Stimulated activated CD8-positive, alpha-beta memory T cell treated with anti-CD3 and anti-CD28 coated beads, Interleukin-4, amount 100 ng/mL, for 4 hours (primary cell): Measurements from ENCODE around the gene GABPA.
A peak's percentile ranks its signal among the peaks of the same experiment; 100 is the strongest.
"Not testable (repeated sequence)": the region's sequence is repeated elsewhere in the genome, so short reads cannot be mapped to it uniquely, and the experiment has no call there.

Experiments used
- DNase-seq, 2 donors: peaks; one replicate each; pipeline ENCODE4 v3.0.0-alpha.2; 2020; ENCODE audit warnings: low read depth in 2 of 2, low spot score in 1 of 2

GABPA gene

DNA sequence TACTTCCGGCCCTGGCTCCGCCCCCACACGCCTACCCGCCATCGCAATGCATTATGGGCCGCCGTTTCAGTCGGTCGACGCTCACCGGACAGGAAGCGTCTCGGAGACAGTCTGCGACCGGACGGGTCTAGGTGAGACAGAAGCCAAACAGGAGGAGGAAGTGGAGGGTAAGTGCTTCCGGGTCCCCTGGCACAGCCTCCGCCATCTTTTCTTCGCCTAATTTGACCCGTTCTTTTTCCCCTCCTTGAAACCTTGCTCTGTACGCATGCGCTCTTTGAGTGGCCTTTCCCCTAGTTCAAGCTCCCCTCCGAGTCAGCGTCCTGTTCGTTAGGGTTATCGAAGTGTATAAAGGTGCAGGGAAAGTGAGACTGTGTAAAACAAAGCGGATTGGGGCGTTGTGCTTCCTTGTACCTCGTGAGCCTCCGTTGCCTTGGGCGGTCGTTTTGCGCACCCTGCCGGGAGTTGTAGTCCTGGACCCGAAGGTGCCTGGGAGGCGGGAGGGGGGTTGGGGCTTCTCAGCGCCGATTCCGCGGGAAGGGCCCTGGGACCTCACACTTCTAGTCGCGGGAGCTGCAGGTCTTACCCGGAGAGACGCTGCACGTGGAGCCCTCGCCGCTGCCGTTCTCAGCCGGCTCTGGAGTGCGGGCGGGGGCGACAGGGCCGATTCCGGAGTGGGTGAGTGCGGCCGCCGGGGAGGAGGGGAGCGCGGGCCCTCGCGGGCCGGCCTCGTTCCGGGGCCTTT lies at the start of gene GABPA, which contains the start of gene ATP5PF:
TSS of gene GABPA (plus strand) at position 69 of the 742 bp plus-strand sequence. CDS start 6,627 bp downstream, outside the sequence.
TSS of gene ATP5PF (minus strand) at position 1 of the 742 bp plus-strand sequence. CDS start 5,110 bp downstream, outside the sequence.
- DNase-seq, result peak; percentile 94 to 96

DNA sequence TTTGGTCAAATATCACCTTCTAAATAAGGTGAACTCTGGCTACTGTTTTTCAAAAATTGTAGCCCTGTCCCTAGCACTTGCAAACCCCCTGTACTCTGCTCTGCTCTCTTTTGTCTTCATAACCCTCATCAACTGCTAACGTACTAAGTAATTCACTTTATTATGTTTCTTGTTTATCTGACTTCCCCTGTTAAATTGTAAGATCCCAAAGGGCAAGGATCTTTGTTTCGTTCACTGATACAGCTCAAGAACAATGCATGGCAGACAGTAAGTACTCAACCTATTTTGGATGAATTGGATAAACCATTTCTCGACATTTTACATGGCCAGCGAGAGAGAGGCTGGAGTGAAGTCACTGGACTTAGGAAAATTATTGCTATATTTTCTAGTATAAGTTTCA lies 47.0 kb upstream of the GABPA start:
- no peak for DNase-seq

GRCh38 chr21:25688275-25689155 lies 46.3 kb upstream of the GABPA start:
- DNase-seq, result no peak

DNA sequence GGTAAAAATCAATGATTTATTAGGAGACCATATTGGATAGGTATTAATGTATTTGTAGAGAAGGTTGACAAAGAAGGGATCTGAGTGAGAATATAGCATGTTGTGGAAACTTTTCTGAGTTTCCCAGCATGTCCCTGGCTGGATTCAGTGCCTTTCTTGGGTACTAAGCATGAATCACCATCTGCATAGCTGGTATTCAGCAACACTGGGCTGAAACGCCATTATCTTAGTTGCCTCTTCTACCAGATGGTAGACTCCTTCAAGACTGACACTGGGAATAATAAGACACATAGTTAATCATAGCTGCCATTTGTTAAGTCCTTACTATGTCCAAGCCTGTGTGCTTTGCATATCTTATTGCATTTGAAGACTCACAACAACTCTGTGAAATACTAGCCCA lies 45.5 kb upstream of the GABPA start:
- DNase-seq, result no peak

DNA sequence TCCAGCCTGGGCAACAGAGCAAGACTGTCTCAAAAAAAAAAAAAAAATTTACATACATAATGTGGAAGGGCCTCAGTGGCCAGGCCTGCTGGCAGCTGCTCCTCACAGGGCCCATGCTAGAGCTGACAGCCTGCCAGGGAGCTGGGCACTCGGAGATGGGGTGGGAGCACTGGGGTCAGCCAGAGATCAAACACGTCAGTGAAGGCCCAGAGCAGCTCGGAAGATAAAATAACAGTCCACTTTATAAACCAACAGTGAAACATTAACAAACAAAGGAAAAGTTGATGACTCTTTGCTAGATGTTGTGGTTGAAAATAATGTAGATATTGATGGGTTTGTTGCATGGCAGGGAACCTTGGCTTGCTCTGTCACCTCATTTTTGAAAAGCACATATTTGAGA lies 42.8 kb upstream of the GABPA start:
- no peak for DNase-seq

GRCh38 chr21:25695461-25695860 lies 39.3 kb upstream of the GABPA start:
- DNase-seq, result not testable (repeated sequence)

- DNase-seq, result no peak
Measured at GRCh38 chr21:25700741-25701140, 34.0 kb upstream of the GABPA start.

- no peak for DNase-seq
Measured at GRCh38 chr21:25701529-25701928, 33.2 kb upstream of the GABPA start.

DNA sequence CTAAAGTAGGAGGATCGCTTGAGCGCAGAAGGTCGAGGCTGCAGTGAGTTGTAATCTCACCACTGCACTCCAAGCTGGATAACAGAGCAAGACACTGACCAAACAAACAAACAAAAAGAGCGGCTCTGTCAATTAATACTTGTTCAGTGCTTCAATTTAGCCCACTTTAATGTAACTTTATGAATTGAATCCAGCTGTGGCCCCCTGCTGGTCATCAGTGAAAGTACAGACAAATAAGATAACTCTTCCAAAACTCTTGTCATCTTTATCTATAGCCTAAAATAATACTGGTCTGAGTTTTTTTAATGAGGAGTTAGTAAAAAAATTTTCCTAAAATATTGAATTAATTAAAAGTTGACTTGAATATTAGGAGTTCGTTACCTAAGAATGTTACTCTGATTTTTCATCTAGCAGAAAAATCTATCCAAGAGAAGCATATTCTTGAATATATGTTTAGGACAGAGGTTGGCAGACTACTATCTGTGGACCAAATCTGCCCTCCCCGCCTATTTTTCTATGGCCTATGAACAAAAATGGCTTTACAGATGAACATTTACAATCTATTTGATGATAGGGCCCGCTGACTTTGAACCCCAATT lies 26.2 kb upstream of the GABPA start:
- peak; percentile 13 for DNase-seq

DNA sequence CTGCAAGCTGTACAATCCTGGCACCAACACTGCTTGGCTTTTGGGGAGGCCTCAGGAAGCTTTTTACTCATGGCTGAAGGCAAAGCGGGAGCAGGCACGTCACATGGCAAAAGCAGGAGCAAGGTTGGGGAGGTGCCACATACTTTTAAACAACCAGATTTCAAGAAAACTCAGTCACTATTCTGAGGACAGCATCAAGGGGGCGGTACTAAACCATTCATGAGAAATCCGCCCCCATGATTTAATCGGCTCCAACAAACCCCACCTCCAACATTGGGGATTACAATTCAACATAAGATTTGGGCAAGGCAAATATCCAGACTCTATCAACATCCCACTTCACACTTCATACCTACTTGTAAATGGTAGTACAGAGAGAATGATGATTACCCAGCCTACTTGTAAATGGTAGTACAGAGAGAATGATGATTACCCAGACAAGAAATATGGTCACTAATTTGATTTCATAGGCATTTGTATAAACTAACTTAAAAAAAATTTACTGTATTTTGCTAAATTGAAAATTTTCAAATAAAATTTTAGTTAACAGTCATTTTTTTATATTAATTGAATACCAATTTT lies 25.0 kb upstream of the GABPA start:
- no peak for DNase-seq

DNA sequence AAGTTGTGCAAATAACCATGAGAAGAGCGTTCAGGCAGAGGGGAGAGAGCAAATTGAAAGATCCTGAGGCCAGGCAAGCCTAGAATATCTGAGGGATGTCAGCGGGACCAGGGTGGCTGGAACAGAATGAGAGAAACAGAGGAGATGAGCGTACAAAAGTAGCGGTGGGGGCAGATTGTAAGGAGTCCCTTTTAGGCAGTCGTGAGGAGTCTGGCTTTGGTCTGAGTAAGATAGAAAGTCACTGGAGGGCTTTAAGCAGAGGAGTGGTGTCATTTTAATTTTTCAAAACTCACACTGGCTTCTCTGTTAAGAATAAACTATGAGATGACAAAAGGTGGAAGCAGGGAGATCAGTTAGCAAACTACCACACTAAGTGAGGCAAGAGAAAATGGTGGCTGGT lies 24.2 kb upstream of the GABPA start:
- DNase-seq, result no peak

DNA sequence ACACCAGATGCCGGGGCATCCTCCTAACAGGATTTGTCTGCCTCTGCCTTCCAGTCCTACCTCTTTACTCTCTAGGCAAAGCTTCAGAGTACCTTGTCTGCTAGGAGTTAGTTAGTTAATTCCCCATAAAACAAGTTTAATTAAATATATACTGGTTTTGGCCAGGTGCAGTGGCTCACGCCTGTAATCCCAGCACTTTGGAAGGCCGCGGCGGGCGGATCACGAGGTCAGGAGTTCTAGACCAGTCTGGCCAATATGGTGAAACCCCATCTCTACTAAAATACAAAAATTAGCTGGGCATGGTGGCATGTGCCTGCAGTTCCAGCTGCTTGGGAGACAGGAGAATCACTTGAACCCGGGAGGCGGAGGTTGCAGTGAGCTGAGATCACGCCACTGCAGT lies 20.7 kb upstream of the GABPA start:
- not testable (repeated sequence) for DNase-seq

GRCh38 chr21:25717491-25718147 lies 17.2 kb upstream of the GABPA start:
- DNase-seq, result no peak

GRCh38 chr21:25721987-25722386 lies 12.8 kb upstream of the GABPA start:
- DNase-seq, result no peak

DNA sequence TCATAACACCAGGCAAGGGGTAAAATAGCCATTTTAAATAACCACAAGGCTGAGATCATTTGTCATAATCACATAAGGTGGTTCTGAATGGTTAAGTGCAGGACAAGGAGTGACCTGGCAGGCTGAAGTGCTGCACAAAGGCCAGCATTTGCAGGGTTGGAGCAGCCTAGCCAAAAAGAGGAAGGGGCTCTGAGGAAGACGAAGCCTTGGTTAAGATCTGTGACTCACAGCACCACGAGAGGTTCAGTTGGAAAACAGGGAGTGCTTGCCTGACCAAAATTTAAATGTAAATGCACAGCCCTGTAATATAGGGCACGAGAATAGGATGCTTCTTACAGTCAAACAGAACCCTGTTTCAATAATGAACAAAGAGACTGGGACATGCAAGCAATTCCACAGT lies 12.1 kb upstream of the GABPA start:
- no peak for DNase-seq

- DNase-seq, result no peak
Measured at GRCh38 chr21:25732091-25732760, 2.5 kb upstream of the GABPA start.

DNA sequence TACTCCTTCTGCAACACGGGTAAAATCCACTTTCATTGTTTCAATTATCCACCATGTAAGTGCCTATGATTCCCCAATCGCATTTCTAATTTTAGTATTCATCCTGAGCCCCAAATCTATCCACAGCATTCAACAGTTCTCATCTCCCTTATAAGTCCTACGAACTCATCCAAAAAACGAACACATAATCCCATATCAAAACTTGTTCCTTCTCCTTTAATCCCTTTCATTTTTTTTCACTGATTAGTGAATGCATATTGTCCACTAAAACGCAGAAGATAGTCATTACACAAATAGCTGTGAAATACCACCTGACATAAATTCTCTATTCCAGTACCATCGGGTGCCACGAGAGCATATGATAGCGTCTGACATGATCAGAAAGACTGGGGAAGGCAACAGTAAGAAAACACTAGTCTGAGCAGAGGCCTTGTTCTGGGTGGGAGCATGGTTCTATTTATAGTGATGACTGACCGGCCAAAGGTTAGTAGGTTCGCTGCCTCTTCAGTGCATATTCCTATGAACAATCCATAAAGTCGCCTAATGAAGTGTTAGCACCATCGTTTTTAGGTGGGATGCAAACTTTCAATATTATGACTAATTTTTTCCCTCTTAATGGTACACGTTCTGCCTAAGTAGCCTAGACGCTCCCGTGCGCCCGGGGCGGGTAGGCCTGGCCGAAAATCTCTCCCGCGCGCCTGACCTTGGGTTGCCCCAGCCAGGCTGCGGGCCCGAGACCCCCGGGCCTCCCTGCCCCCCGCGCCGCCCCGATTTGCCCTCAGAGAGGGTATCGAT lies 716 bp upstream of the GABPA start:
- DNase-seq, result peak in 1 of 2 donors; percentile 14

DNA sequence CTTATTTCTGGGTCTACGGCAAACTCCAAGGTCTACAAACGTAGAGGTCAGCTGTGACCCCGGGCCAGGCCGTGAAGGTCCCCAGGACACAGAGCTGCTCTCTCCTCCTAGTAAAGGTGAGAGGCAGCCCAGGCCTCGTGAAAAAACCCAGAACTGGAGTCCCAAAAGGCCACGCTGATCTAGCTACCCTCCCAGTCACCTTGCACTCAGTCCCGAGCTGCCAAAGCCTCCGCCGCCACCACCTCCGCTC lies 193 bp upstream of the GABPA start:
- no peak for DNase-seq

GRCh38 chr21:25735646-25736597 lies 1.1 kb downstream of the GABPA start:
- peak; percentile 49 to 56 for DNase-seq
